Activated T-helper 17 cell treated with anti-CD3 and anti-CD28 coated beads, Interleukin-2, amount 50 U/mL, for 72 hours (primary cell): ENCODE measurements around the gene PICALM. TPM values are rescaled to one million over a fixed set of nuclear protein-coding genes. Genes with fewer than 3 reads are reported as not detected.
"Not testable (repeated sequence)": the region's sequence is repeated elsewhere in the genome, so short reads cannot be mapped to it uniquely, and the experiment has no call there.

Experiments
- ATAC-seq: fragments of 150-1000 bp; cut with Tn5 transposase; replicated peaks from 2 replicates; pipeline ENCODE4 v1.10.0; 2021; ENCODE audit warnings: mild to moderate bottlenecking, moderate library complexity
- H3K27ac Mint-ChIP-seq: one replicate; pipeline ENCODE4 v1.8.0; 2022; ENCODE audit warnings: mixed read lengths
- H3K27me3 Mint-ChIP-seq: one replicate; pipeline ENCODE4 v1.8.0; 2022; ENCODE audit warnings: mixed read lengths
- H3K36me3 Mint-ChIP-seq: one replicate; pipeline ENCODE4 v1.8.0; 2022; ENCODE audit warnings: low read depth, mild to moderate bottlenecking, mixed read lengths
- H3K4me1 Mint-ChIP-seq: one replicate; pipeline ENCODE4 v1.8.0; 2022; ENCODE audit warnings: mixed read lengths
- H3K4me3 Mint-ChIP-seq: one replicate; pipeline ENCODE4 v1.8.0; 2022; ENCODE audit warnings: mild to moderate bottlenecking, mixed read lengths
- H3K9me3 Mint-ChIP-seq: one replicate; pipeline ENCODE4 v1.8.0; 2022; ENCODE audit warnings: mixed read lengths
- total RNA-seq, 2 donors: library from RNA; stranded (reverse); gene quantifications; one replicate each; pipeline ENCODE4 v1.2.3, GENCODE V29; 2022

The PICALM gene
- total RNA-seq, 2 donors from 2014 or later, result 87.9 to 134 TPM

DNA sequence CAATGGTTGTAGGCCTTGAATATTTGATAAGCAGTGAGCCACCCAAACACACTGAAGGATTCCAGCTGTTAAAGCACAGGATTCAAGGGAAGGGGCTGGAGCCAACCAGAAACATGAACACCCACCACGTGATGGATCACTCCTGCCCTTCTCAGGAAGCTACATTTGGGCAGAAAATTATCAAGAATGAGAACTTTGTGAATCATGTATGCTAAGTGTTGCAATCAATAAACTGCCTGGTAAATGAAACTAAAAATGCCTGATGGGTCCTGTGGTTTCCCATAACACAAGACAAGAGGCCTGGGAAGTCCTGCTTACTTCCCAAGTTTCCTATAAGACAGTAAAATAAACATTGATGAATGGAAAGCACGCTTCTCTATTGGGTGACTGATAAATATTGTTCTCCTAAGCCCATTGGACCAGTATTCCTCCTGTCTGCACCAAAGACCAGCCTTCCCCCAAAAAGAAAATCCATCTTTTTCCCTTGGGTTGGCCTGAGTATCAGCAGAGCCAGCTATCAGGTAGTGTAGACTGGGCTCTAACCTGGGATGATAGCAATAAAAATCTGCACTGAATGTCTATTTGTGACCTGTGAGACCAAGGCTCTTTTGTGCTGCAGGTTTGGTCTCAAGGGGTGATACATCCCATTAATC, 115.3 kb downstream of the PICALM start:
- H3K9me3 Mint-ChIP-seq, result peaks cover 4% of the 10 kb centered on the region
- no peak for ATAC-seq
- peaks cover 5% of the 10 kb centered on the region for H3K4me1 Mint-ChIP-seq
- H3K4me3 Mint-ChIP-seq, result no peak overlapping the region
- H3K27ac Mint-ChIP-seq, result no peak overlapping the region
- H3K36me3 Mint-ChIP-seq, result peaks cover 51% of the 10 kb centered on the region
- H3K27me3 Mint-ChIP-seq, result no peaks in the 10 kb centered on the region

DNA sequence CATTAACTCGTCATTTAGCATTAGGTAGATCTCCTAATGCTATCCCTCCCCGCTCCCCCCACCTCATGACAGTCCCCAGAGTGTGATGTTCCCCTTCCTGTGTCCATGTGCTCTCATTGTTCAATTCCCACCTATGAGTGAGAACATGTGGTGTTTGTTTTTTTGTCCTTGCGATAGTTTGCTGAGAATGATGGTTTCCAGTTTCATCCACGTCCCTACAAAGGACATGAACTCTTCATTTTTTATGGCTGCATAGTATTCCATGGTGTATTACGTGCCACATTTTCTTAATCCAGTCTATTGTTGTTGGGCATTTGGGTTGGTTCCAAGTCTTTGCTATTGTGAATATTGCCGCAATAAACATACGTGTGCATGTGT, 116.8 kb downstream of the PICALM start:
- peaks cover 36% of the 10 kb centered on the region for H3K36me3 Mint-ChIP-seq
- H3K27ac Mint-ChIP-seq, H3K4me1 Mint-ChIP-seq, ATAC-seq, H3K27me3 Mint-ChIP-seq, H3K9me3 Mint-ChIP-seq, H3K4me3 Mint-ChIP-seq: not testable (repeated sequence)

DNA sequence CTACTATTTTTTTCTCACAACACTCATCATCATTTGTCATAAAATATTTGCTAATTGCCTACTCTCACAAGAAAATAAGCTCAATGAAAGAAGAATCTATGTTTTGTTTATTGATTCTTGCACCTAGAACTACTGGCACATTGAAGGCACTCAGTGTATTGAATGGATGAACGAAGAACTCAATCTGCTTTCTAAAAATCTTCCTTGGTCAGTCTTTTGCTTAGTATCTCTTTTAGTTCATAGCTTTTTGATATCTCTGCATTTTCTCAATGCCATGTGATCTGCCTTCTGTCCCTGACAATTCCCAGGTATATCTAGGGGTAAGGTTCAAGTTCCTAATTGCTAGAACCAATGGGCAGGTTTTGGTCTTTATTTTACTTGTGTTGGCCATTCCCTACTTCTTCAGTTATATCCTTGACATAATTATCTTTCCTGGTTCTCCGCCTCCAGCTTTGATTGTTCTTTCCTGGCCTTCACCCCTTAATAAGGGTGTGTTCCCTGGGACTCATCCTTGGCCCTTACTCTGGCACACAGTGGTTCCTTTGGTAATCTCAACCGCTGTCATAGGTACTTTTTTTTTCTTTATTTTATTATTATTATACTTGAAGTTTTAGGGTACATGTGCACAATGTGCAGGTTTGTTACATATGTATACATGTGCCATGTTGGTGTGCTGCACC, 117.3 kb downstream of the PICALM start:
- Mint-ChIP-seq H3K27me3 (no peaks in the 10 kb centered on the region), H3K27ac (peak overlapping the region; percentile 8), H3K36me3 (peaks cover 31% of the 10 kb centered on the region), H3K4me3 (no peak overlapping the region), H3K9me3 (peaks cover 5% of the 10 kb centered on the region), H3K4me1 (peaks cover 12% of the 10 kb centered on the region)
- ATAC-seq, result no peak

DNA sequence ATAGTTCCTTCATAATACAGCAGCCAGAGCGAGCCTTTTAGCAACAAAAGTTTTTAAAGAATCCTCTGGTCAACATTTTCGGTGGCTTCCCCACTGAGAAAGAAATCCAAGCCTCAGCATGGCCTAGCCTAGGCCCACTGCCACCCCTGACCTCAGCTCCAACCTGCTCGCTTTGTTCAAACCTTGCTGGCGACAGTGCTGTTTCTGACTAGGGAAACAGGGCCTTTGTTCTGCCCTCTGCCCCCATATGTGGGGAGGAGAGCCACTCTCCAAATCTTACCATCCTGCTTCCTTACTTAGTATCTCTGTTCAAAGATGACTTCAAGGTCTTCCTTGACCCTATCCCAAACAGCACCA, 117.9 kb downstream of the PICALM start:
- no peak overlapping the region for H3K4me3 Mint-ChIP-seq

DNA sequence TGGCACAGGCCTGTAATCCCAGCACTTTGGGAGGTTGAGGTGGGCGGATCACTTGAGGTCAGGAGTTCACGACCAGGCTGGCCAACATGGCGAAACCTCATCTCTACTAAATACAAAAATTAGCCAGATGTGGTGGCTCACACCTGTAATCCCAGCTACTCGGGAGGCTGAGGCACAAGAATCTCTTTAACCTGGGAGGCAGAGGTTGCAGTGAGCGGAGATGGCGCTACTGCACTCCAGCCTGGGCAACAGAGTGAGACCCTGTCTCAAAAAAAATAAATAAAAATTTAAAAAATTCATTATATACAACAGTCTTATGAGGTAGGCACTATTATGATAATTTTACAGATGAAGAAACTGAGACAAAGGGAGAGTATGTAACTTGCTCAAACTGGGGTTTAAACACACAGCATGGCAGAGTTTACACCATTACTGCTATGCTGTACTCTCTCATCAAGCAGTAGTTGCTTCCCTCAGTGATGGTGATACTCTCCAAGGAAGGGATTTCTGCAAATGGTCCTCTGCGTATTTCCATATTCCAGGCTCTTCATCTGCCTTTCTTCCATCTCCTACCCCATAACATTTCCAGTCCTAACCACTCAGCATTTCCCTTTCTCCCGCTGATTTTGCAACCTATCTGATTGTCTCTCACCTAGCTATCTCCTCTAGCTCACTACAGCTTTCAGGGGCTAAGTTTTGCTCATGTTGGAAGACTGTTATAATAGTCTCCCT, 118.4 kb downstream of the PICALM start:
- Mint-ChIP-seq H3K27ac (no peak overlapping the region), H3K9me3 (peaks cover 12% of the 10 kb centered on the region), H3K4me3 (no peak overlapping the region), H3K36me3 (peaks cover 20% of the 10 kb centered on the region), H3K4me1 (peaks cover 19% of the 10 kb centered on the region), H3K27me3 (no peaks in the 10 kb centered on the region)
- ATAC-seq, result no peak

More for the DNA sequence above, 117.9 kb downstream of the PICALM start:
- no peak for ATAC-seq
- Mint-ChIP-seq H3K9me3 (peaks cover 8% of the 10 kb centered on the region), H3K27ac (peak overlapping the region; percentile 8), H3K4me1 (peaks cover 16% of the 10 kb centered on the region), H3K36me3 (peaks cover 25% of the 10 kb centered on the region), H3K27me3 (no peaks in the 10 kb centered on the region)

DNA sequence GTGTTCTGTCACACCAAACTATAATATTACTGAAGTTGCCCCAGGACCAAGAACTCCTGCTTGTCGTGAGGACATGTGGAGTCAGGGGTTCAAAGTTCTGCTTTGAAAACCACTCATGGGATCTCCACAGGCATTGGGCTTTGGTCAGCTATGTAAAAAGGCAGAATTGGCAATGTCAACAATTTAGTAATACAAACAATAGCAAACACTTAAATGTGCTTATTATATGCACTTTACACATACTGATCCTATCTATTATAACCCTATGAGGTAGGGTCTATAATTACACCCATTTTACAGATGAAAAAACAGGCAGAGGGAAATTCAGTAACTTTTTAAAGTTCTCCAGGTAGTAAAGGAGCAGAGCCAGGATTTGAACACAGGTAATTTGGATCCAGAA, 119.1 kb downstream of the PICALM start:
- no peak overlapping the region for H3K4me3 Mint-ChIP-seq
- H3K36me3 Mint-ChIP-seq, result peaks cover 14% of the 10 kb centered on the region
- H3K27me3 Mint-ChIP-seq, result no peaks in the 10 kb centered on the region
- ATAC-seq, result no peak
- H3K27ac Mint-ChIP-seq, result no peak overlapping the region
- H3K9me3 Mint-ChIP-seq, result peaks cover 15% of the 10 kb centered on the region
- peaks cover 23% of the 10 kb centered on the region for H3K4me1 Mint-ChIP-seq

GRCh38 chr11:85948884-85949283, 120.0 kb downstream of the PICALM start:
- H3K4me3 Mint-ChIP-seq, result peak overlapping the region; percentile 71
- peaks cover 15% of the 10 kb centered on the region for H3K9me3 Mint-ChIP-seq
- peak; percentile 73 for ATAC-seq
- no peaks in the 10 kb centered on the region for H3K27me3 Mint-ChIP-seq
- H3K36me3 Mint-ChIP-seq, result peaks cover 6% of the 10 kb centered on the region
- peak overlapping the region; percentile 96 for H3K27ac Mint-ChIP-seq
- peaks cover 23% of the 10 kb centered on the region for H3K4me1 Mint-ChIP-seq

DNA sequence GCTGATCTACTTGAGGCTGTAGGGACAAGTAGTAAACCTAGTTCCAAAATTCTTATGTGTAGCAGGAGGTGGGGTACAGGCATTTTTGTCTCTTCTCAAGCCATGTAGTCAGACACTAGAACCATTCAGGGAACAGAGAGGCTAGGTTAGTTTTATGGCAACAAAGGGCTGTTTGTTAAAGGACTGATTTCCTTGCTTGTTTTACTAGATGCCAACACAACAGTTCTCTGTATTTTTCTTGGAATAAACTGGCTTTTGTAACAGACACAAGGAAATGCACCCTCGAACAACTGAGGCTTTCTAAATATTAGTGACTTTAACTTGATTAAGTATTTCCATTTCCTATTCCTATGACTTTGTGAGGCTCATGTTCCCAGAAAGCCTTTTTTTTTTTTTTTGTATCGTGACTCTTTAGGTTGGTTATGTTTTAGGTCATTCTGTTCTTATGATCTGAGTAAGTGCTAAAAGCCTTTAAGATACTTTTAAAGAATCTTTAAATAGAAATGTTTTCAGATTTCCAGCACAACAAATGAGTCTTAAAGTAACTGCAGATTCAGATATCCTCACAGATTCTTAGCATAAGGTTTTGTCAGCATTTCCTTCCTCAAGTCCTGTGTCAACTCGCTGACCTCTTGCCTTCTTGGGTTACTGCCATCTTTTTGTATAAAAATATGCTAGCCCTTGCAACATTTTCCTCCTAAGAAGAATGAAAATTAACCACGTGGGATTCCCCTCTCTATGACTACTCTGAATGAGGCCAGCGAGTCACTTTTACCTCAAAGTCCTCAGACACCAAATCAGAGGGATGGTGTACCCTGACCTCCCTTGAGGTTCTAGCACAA, 121.2 kb downstream of the PICALM start:
- Mint-ChIP-seq H3K27ac (peak overlapping the region; percentile 96), H3K36me3 (no peaks in the 10 kb centered on the region), H3K4me3 (peak overlapping the region; percentile 71), H3K9me3 (peaks cover 15% of the 10 kb centered on the region), H3K27me3 (no peaks in the 10 kb centered on the region), H3K4me1 (peaks cover 23% of the 10 kb centered on the region)
- peak; percentile 85 for ATAC-seq

- Mint-ChIP-seq H3K4me3 (peak overlapping the region; percentile 71), H3K27me3 (no peaks in the 10 kb centered on the region), H3K27ac (peak overlapping the region; percentile 96), H3K4me1 (peaks cover 23% of the 10 kb centered on the region), H3K36me3 (no peaks in the 10 kb centered on the region), H3K9me3 (peaks cover 12% of the 10 kb centered on the region)
- ATAC-seq, result no peak
Observed at GRCh38 chr11:85946221-85946620, 122.7 kb downstream of the PICALM start.

DNA sequence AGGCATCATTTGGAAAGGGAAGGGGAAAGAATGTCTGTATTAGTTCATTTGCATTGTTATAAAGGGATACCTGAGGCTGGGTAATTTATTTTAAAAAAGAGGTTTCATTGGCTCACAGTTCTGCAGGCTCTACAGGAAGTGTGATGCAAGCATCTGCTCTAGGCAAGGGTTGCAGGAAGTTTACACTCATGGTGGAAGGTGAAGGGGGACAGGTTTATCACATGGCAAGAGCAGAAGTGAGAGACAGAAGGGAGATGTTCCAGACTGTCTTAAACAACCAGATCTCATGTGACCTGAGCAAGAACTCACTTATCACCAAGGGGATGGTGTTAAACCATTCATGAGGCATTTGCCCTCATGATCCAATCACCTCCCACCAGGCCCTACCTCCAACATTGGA, 123.1 kb downstream of the PICALM start:
- no peaks in the 10 kb centered on the region for H3K27me3 Mint-ChIP-seq
- H3K36me3 Mint-ChIP-seq, result no peaks in the 10 kb centered on the region
- peak overlapping the region; percentile 43 for H3K27ac Mint-ChIP-seq
- no peak for ATAC-seq
- peaks cover 11% of the 10 kb centered on the region for H3K9me3 Mint-ChIP-seq
- H3K4me3 Mint-ChIP-seq, result no peak overlapping the region
- H3K4me1 Mint-ChIP-seq, result peaks cover 23% of the 10 kb centered on the region

- Mint-ChIP-seq H3K9me3 (peaks cover 11% of the 10 kb centered on the region), H3K36me3 (no peaks in the 10 kb centered on the region), H3K4me1 (peaks cover 23% of the 10 kb centered on the region), H3K27me3 (no peaks in the 10 kb centered on the region), H3K4me3 (no peak overlapping the region), H3K27ac (peak overlapping the region; percentile 43)
- no peak for ATAC-seq
Observed at GRCh38 chr11:85945296-85945695, 123.6 kb downstream of the PICALM start.

DNA sequence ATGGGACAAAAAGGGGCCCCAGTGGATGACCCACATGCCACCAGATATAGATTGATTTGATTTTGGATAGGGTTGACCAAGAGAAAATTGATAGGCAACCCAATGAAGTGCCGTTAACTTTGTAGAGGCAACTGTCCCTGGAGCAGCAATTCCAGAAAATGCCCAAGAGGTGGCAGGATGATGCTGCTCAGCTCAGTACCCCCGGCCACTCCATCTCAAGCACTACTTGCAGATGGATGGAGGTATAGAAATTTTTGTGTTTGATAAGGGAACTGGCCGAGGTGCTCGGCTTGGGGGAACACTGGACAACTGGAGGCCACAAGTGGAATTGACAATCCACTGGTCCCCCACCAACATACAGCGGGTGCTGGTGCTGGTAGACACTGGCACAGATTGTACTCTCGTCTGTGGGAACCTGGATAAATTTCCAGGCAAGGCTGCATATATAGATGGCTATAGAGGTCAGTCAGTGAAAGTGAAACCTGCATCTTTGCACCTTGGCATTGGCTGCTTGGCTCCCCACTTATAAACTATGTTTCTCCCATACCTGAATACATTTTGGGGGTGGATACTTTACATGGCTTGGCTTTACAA, 127.4 kb downstream of the PICALM start:
- H3K4me1 Mint-ChIP-seq, result peaks cover 10% of the 10 kb centered on the region
- H3K27ac Mint-ChIP-seq, result no peak overlapping the region
- ATAC-seq, result peak; percentile 43
- no peaks in the 10 kb centered on the region for H3K27me3 Mint-ChIP-seq
- H3K36me3 Mint-ChIP-seq, result no peaks in the 10 kb centered on the region
- peaks cover 9% of the 10 kb centered on the region for H3K9me3 Mint-ChIP-seq
- H3K4me3 Mint-ChIP-seq, result no peak overlapping the region

DNA sequence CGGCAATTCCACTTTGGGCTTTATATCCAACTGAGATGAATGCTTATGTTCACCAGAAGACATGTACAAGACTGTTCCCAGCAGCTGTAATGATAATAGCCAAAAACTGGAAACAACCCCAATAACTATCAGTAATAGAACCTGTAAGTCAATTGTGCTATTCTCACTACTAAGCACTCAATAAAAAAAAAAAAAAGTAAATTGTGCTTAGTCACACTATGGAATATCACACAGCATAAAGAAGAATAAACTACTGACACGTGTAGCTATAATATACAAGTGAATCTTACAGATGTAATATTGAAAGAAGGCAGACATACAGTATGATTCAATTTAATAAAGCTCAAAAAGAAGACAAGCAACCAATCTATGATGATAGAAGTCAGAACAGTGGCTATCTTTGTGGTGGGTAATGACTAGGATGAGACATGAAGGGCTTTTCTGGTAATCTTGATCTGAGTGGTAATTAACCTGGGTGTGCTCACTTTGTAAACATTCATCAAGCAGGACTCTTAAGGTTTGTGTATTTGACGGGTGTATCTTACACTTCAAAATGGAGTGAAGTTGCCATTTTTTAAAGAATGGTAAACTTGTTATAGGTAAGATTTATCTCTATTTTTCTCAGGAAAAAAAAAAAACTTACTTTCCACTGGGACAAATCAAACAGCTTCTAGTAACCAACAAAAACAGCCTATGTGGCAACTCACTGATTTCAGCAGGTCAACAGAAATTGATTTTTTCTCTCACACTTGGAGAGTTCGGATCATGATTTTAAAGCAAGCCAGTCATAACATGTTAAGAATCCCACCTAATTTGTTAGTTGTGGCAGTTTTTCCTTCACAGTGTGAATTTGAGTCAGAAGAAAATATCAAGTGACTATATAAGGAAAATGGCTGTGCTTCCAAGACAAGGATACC, 129.5 kb downstream of the PICALM start:
- Mint-ChIP-seq H3K27me3 (no peaks in the 10 kb centered on the region), H3K4me1 (no peaks in the 10 kb centered on the region), H3K4me3 (no peak overlapping the region), H3K36me3 (no peaks in the 10 kb centered on the region), H3K27ac (no peak overlapping the region), H3K9me3 (no peaks in the 10 kb centered on the region)
- ATAC-seq, result peak; percentile 86
